Heart left ventricle (tissue), 16 donors: ENCODE results near the gene CD276. TPM values are rescaled to one million over a fixed set of nuclear protein-coding genes. Genes with fewer than 3 reads are reported as not detected.

Experiments
- ATAC-seq, 4 donors: fragments of 200-7000 bp; cut with Tn5 transposase; one replicate each; pipeline ENCODE4 v1.9.1; 2020 to 2022; ENCODE audit warnings: moderate library complexity in 4 of 4, mild to moderate bottlenecking in 3 of 4, moderate number of reproducible peaks in 1 of 4
- DNase-seq, 5 donors: peaks; one replicate each; pipeline ENCODE4 v3.0.0-alpha.2; 2020
- H3K27ac ChIP-seq, 12 donors: fragments of 200-600 bp; sonication (generic) in 4 of 12; one replicate each; pipeline versions ENCODE4 v1.5.0 to v1.8.0; 2016 to 2022; ENCODE audit warnings: mild to moderate bottlenecking in 2 of 12
- H3K27me3 ChIP-seq, 9 donors: fragments of 200-600 bp; sonication (generic) in 2 of 9; one replicate each; pipeline versions ENCODE4 v1.5.1 to v1.8.0; 2016 to 2022; ENCODE audit warnings: mild to moderate bottlenecking in 3 of 9
- H3K36me3 ChIP-seq, 9 donors: fragments of 200-600 bp; sonication (generic) in 2 of 9; one replicate each; pipeline versions ENCODE4 v1.5.0 to v1.8.0; 2018 to 2022; ENCODE audit warnings: mild to moderate bottlenecking in 2 of 9
- H3K4me1 ChIP-seq, 12 donors: fragments of 200-600 bp; sonication (generic) in 4 of 12; one replicate each; pipeline versions ENCODE4 v1.5.0 to v1.8.0; 2016 to 2022; ENCODE audit warnings: mild to moderate bottlenecking in 3 of 12
- H3K4me3 ChIP-seq, 12 donors: fragments of 200-600 bp; sonication (generic) in 4 of 12; one replicate each; pipeline versions ENCODE4 v1.5.0 to v1.8.0; 2017 to 2022; ENCODE audit warnings: mild to moderate bottlenecking in 9 of 12, moderate library complexity in 4 of 12
- H3K9me3 ChIP-seq, 12 donors: fragments of 200-600 bp; sonication (generic) in 4 of 12; one replicate each; pipeline versions ENCODE4 v1.5.0 to v1.8.0; 2016 to 2022; ENCODE audit warnings: mild to moderate bottlenecking in 1 of 12
- POLR2A ChIP-seq, 2 donors: fragments of 450-650 bp; IDR thresholded peaks; one replicate each; pipeline ENCODE4 v1.6.1; 2017; ENCODE audit warnings: antibody characterized with exemption in 2 of 2, mild to moderate bottlenecking in 2 of 2, moderate library complexity in 2 of 2
- WGBS, 4 donors: extraction: QIAGEN DNeasy Blood & Tissue Kit in 2 of 4; methylation state at CpG; one replicate each; pipeline versions ENCODE4 v1.1.5 to v1.1.7; 2013 to 2018; 5-methylcytosine and 5-hydroxymethylcytosine counted together
- intact Hi-C, 10 donors: fragments of 100-400 bp; cut with DNase I; formaldehyde crosslinking; loops; one replicate each; pipeline versions ENCODE4 v1.11.1 to v1.14.2; 2022
- polyA plus RNA-seq, 2 donors: library from polyadenylated mRNA; stranded (reverse); fragments of 200-250 nt; gene quantifications; one replicate each; pipeline ENCODE4 v1.2.3, GENCODE V29; 2013
- total RNA-seq, 9 donors: library from RNA; depleted of rRNA in 2 of 9; stranded (reverse); fragments of >200 nt in 2 of 9; fragmentation: NEBNext Ultra II Directional in 3 of 9; extraction: Animal tissue kit (Norgen Biotek cat#: 25700) in 3 of 9; gene quantifications; one replicate each; pipeline versions ENCODE4 v1.1.0 to v1.2.4, GENCODE V29; 2016 to 2023
- TF ChIP-seq, protein P1 (sequence below), 12 donors: fragments of 200-600 bp; sonication (generic) in 4 of 12; IDR thresholded peaks; one replicate each; pipeline versions ENCODE4 v1.5.0 to v1.8.0; 2018 to 2022; ENCODE audit warnings: antibody characterized with exemption in 12 of 12, mild to moderate bottlenecking in 5 of 12
- donor health status: ischemic (EF 13 %, LVEDD 7.1; RV severe dilation, severe dysfunction).
- donor health status: healthy with polysubstance abuse.
- donor health status: DM: no; HTN: yes; CAD: no.
- donor health status: DM: no; HTN: no; CAD: no.
- donor health status: ischemic (EF 25% LVEDD 6.9; RV normal size, moderate dysfunction).
- donor health status: ischemic (EF 25% LVEDD 5.7; RV mildly dilated, moderate dysfunction).
- donor health status: healthy.
- donor health status: DM: yes; HTN: yes; CAD: no.
- donor health status: ischemic (EF 35%, LVEDD 5.7; RV mildly dilated, moderate dysfunction).
- donor health status: nonischemic (EF 11% LVEDD 7.7; RV severe dilation, severe dysfunction).
- donor health status: DM: yes; HTN: yes; CAD: no.
- donor health status: PGD.
- donor health status: ischemic (EF 29% LVEDD 5.4; RV normal size, mild dysfunction).
- donor health status: nonischemic (EF 23%, LVEDD 6.1; RV moderate dilation, normal function).

Gene CD276
- total and polyA plus RNA-seq, 11 donors = 29.1 to 127 (median 53.3) TPM

DNA sequence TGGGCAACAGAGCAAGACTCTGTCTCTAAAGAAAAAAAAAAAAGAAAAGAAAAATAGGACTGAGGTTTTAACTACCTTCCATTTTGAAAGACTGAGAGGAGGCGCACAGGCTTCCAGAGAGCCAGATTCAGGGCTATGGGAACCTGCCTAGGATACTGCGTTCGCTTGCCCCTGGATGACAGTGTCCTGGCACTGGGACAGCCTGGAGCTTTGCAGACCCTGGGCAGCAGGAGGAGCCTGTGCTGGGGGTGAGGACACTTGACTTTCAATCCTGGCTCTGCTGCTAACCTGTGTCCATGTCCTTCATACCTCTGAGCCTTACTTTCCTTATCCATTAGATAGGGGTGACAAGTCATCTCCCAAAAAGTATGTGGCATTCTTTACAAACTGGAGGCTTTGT is 31.2 kb downstream of the CD276 start:
- peaks cover 0 to 22% (median 0%) of the 10 kb centered on the region in 12 donors for H3K4me1 ChIP-seq
- peak in 2 of 5 donors; percentile 70 to 76 for DNase-seq
- H3K9me3 ChIP-seq = no peaks in the 10 kb centered on the region
- H3K4me3 ChIP-seq = no peak overlapping the region
- ATAC-seq = peak; percentile 40 to 73 (median 50)
- intact Hi-C loops = loop anchor here in 6 of 10 donors (5.0 to 10.0 kb wide), 3 partner anchors 79 to 192 kb away; no protein-coding TSS in a partner anchor
- 49 to 70% (median 60%) methylated on average over 3 of the region's 3 CpGs for WGBS, 4 donors
- H3K27ac ChIP-seq = peak overlapping the region in 5 of 12 donors; percentile 40 to 63 (median 57)
- no peak for TF ChIP-seq POLR2A (IDR thresholded peaks at IDR 0.05)
- TF ChIP-seq, protein P1, sequence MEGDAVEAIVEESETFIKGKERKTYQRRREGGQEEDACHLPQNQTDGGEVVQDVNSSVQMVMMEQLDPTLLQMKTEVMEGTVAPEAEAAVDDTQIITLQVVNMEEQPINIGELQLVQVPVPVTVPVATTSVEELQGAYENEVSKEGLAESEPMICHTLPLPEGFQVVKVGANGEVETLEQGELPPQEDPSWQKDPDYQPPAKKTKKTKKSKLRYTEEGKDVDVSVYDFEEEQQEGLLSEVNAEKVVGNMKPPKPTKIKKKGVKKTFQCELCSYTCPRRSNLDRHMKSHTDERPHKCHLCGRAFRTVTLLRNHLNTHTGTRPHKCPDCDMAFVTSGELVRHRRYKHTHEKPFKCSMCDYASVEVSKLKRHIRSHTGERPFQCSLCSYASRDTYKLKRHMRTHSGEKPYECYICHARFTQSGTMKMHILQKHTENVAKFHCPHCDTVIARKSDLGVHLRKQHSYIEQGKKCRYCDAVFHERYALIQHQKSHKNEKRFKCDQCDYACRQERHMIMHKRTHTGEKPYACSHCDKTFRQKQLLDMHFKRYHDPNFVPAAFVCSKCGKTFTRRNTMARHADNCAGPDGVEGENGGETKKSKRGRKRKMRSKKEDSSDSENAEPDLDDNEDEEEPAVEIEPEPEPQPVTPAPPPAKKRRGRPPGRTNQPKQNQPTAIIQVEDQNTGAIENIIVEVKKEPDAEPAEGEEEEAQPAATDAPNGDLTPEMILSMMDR (IDR thresholded peaks at IDR 0.05) = no peak
- peaks cover 0 to 34% (median 14%) of the 10 kb centered on the region in 9 donors for H3K36me3 ChIP-seq
- no peaks in the 10 kb centered on the region for H3K27me3 ChIP-seq

GRCh38 chr15:73716417-73716816 is 32.2 kb downstream of the CD276 start:
- no peaks in the 10 kb centered on the region for H3K27me3 ChIP-seq
- intact Hi-C loops = loop anchor here in 6 of 10 donors (5.0 to 10.0 kb wide), 3 partner anchors 78 to 191 kb away; no protein-coding TSS in a partner anchor
- DNase-seq = peak; percentile 67 to 94 (median 81)
- H3K9me3 ChIP-seq = no peaks in the 10 kb centered on the region
- no peak overlapping the region for H3K4me3 ChIP-seq
- peaks cover 0 to 24% (median 14%) of the 10 kb centered on the region in 9 donors for H3K36me3 ChIP-seq
- peak; percentile 76 to 85 (median 82) for ATAC-seq
- peaks cover 0 to 22% (median 0%) of the 10 kb centered on the region in 12 donors for H3K4me1 ChIP-seq
- peak overlapping the region in 7 of 12 donors; percentile 35 to 63 (median 48) for H3K27ac ChIP-seq
- 50 to 65% (median 54%) methylated on average over 5 to 6 of the region's 6 CpGs for WGBS, 4 donors
- TF ChIP-seq, protein P1 (IDR thresholded peaks at IDR 0.05) = no peak
- no peak for TF ChIP-seq POLR2A (IDR thresholded peaks at IDR 0.05)

DNA sequence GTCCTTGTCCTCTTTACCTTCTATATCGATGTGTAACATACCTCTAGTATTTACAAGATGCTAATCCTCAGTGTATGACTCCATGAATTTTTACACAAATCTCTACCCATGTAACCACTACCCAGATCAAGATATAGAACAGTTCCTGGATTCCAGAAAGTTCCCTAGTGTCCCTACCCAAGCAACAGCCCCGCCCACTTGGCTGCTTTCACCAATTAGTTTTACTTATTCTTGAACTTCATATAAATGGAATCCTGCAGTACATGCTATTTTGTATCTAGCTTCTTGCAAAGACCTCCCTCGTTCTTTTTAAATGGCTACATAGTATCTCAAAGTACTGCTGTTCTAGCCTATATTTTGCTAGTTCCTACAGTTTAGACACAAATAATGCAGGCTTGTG is 33.0 kb downstream of the CD276 start:
- no peaks in the 10 kb centered on the region for H3K27me3 ChIP-seq
- ATAC-seq = no peak
- no peak overlapping the region for H3K4me3 ChIP-seq
- intact Hi-C loops = loop anchor here in 6 of 10 donors (5.0 to 10.0 kb wide), 3 partner anchors 78 to 190 kb away; no protein-coding TSS in a partner anchor
- TF ChIP-seq, protein P1 (IDR thresholded peaks at IDR 0.05) = no peak
- no peak for TF ChIP-seq POLR2A (IDR thresholded peaks at IDR 0.05)
- peaks cover 0 to 20% (median 13%) of the 10 kb centered on the region in 9 donors for H3K36me3 ChIP-seq
- H3K27ac ChIP-seq = peak overlapping the region in 5 of 12 donors; percentile 14 to 63 (median 48)
- H3K4me1 ChIP-seq = peaks cover 0 to 22% (median 0%) of the 10 kb centered on the region in 12 donors
- 72 to 76% (median 74%) methylated on average over 3 of the region's 3 CpGs for WGBS, 4 donors
- H3K9me3 ChIP-seq = no peaks in the 10 kb centered on the region
- DNase-seq = peak in 1 of 5 donors; percentile 20

GRCh38 chr15:73717802-73718201 is 33.6 kb downstream of the CD276 start:
- Histone ChIP-seq H3K4me3 (no peak overlapping the region), H3K27ac (no peak overlapping the region), H3K36me3 (peaks cover 0 to 15% (median 10%) of the 10 kb centered on the region in 9 donors), H3K9me3 (no peaks in the 10 kb centered on the region), H3K4me1 (peaks cover 0 to 22% (median 0%) of the 10 kb centered on the region in 12 donors), H3K27me3 (no peaks in the 10 kb centered on the region)
- TF ChIP-seq POLR2A (IDR thresholded peaks at IDR 0.05) = no peak
- TF ChIP-seq, protein P1 (IDR thresholded peaks at IDR 0.05) = peak in 2 of 12 donors; percentile 10 to 22
- intact Hi-C loops = loop anchor here in 6 of 10 donors (5.0 to 10.0 kb wide), 3 partner anchors 77 to 189 kb away; no protein-coding TSS in a partner anchor
- 69 to 82% (median 74%) methylated on average over 6 to 11 of the region's 11 CpGs for WGBS, 4 donors
- no peak for DNase-seq
- no peak for ATAC-seq
